ENCODE data around the gene ANO10. TPM values are rescaled to one million over a fixed set of nuclear protein-coding genes. Genes with fewer than 3 reads are reported as not detected.

Gene ANO10
- total RNA-seq, 1 experiment from 2014 or later, result 26.6 TPM

GRCh38 chr3:43372809-43373559 is 248.8 kb downstream of the ANO10 start:
- intact Hi-C loops (cut with micrococcal nuclease; ENCODE audit: unreplicated experiment) (no loop called here), in situ Hi-C loops (cut with HindIII; ENCODE audit: low pct_unique_long_range_greater_than_20kb, low sequenced_read_pairs) (no loop called here)
- CTCF ChIA-PET, result no interaction called here
- Histone ChIP-seq H3K9me3 (ENCODE audit: control insufficient read depth, insufficient read depth, low read depth, low read length) (no peaks in the 10 kb centered on the region), H3K4me1 (ENCODE audit: control insufficient read depth, insufficient read depth, low read length) (no peaks in the 10 kb centered on the region), H3K36me3 (ENCODE audit: control insufficient read depth, insufficient read depth, low read length) (no peaks in the 10 kb centered on the region), H3K27me3 (ENCODE audit: control insufficient read depth, insufficient read depth, low read length) (no peaks in the 10 kb centered on the region), H3K27ac (ENCODE audit: low read length) (no peak overlapping the region), H3K4me3 (ENCODE audit: low read depth in 2 of 2, low read length in 2 of 2) (no peak overlapping the region)
- no peak for DNase-seq (ENCODE audit: low read depth, low spot score)
- POLR2A ChIA-PET, result no interaction called here
- no TSS peak for BruUV-seq (replicated peaks)
- ATAC-seq, result no peak
- TF ChIP-seq CTCF (IDR thresholded peaks at IDR 0.05) (no peak), REST (IDR thresholded peaks at IDR 0.05; ENCODE audit: insufficient read depth in 1 of 2, low read depth in 2 of 2, low read length in 1 of 2) (no peak), SIN3A (IDR thresholded peaks at IDR 0.05; ENCODE audit: borderline replicate concordance, insufficient read depth, low read depth, low read length) (no peak), POLR2AphosphoS5 (IDR thresholded peaks at IDR 0.05; ENCODE audit: low read depth, low read length) (no peak), TCF7L2 (IDR thresholded peaks at IDR 0.05; ENCODE audit: low read depth, low read length) (no peak)

- ATAC-seq, result no peak
- ChIA-PET POLR2A (no interaction called here), CTCF (interaction anchor here (0.6 kb wide), 1 partner anchor 132 kb away, joined by 3 read pairs; no protein-coding TSS in a partner anchor)
- H3K36me3 ChIP-seq (ENCODE audit: control insufficient read depth, insufficient read depth, low read length), result no peaks in the 10 kb centered on the region
- DNase-seq (ENCODE audit: low read depth, low spot score), result no peak
- H3K4me3 ChIP-seq (ENCODE audit: low read depth in 2 of 2, low read length in 2 of 2), result no peak overlapping the region
- no peaks in the 10 kb centered on the region for H3K27me3 ChIP-seq (ENCODE audit: control insufficient read depth, insufficient read depth, low read length)
- in situ Hi-C loops (cut with HindIII; ENCODE audit: low pct_unique_long_range_greater_than_20kb, low sequenced_read_pairs) (no loop called here), intact Hi-C loops (cut with micrococcal nuclease; ENCODE audit: unreplicated experiment) (no loop called here)
- H3K9me3 ChIP-seq (ENCODE audit: control insufficient read depth, insufficient read depth, low read depth, low read length), result no peaks in the 10 kb centered on the region
- no TSS peak for BruUV-seq (replicated peaks)
- no peaks in the 10 kb centered on the region for H3K4me1 ChIP-seq (ENCODE audit: control insufficient read depth, insufficient read depth, low read length)
- no peak overlapping the region for H3K27ac ChIP-seq (ENCODE audit: low read length)
- TF ChIP-seq POLR2AphosphoS5 (IDR thresholded peaks at IDR 0.05; ENCODE audit: low read depth, low read length) (no peak), TCF7L2 (IDR thresholded peaks at IDR 0.05; ENCODE audit: low read depth, low read length) (no peak), SIN3A (IDR thresholded peaks at IDR 0.05; ENCODE audit: borderline replicate concordance, insufficient read depth, low read depth, low read length) (no peak), REST (IDR thresholded peaks at IDR 0.05; ENCODE audit: insufficient read depth in 1 of 2, low read depth in 2 of 2, low read length in 1 of 2) (no peak), CTCF (IDR thresholded peaks at IDR 0.05) (no peak)
Observed at GRCh38 chr3:43372007-43372740, 249.6 kb downstream of the ANO10 start.

Data from Panc1 (cell line).